Measurements from ENCODE around the gene SLC38A3. TPM values are rescaled to one million over a fixed set of nuclear protein-coding genes. Genes with fewer than 3 reads are reported as not detected.

Gene SLC38A3
- total RNA-seq, 1 donor from 2014 or later: not detected

GRCh38 chr3:50164481-50164880 lies 40.6 kb upstream of the SLC38A3 start:
- Histone ChIP-seq H3K4me3 (no peak overlapping the region), H3K36me3 (peaks cover 3% of the 10 kb centered on the region), H3K4me1 (peaks cover 96% of the 10 kb centered on the region), H3K27ac (peak overlapping the region; percentile 76), H3K9me3 (no peaks in the 10 kb centered on the region), H3K27me3 (ENCODE audit: low read depth) (no peaks in the 10 kb centered on the region)
- no peak for DNase-seq
- intact Hi-C loops (cut with DNase I): no loop called here
- TF ChIP-seq, protein P1, sequence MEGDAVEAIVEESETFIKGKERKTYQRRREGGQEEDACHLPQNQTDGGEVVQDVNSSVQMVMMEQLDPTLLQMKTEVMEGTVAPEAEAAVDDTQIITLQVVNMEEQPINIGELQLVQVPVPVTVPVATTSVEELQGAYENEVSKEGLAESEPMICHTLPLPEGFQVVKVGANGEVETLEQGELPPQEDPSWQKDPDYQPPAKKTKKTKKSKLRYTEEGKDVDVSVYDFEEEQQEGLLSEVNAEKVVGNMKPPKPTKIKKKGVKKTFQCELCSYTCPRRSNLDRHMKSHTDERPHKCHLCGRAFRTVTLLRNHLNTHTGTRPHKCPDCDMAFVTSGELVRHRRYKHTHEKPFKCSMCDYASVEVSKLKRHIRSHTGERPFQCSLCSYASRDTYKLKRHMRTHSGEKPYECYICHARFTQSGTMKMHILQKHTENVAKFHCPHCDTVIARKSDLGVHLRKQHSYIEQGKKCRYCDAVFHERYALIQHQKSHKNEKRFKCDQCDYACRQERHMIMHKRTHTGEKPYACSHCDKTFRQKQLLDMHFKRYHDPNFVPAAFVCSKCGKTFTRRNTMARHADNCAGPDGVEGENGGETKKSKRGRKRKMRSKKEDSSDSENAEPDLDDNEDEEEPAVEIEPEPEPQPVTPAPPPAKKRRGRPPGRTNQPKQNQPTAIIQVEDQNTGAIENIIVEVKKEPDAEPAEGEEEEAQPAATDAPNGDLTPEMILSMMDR (IDR thresholded peaks at IDR 0.05): no peak
- ATAC-seq: no peak

GRCh38 chr3:50164984-50165909 lies 39.8 kb upstream of the SLC38A3 start:
- Histone ChIP-seq H3K27me3 (ENCODE audit: low read depth) (no peaks in the 10 kb centered on the region), H3K4me3 (no peak overlapping the region), H3K9me3 (no peaks in the 10 kb centered on the region), H3K36me3 (no peaks in the 10 kb centered on the region), H3K27ac (peak overlapping the region; percentile 76), H3K4me1 (peaks cover 96% of the 10 kb centered on the region)
- ATAC-seq (peak; percentile 5 to 6), DNase-seq (no peak)
- TF ChIP-seq, protein P1 (IDR thresholded peaks at IDR 0.05): no peak
- intact Hi-C loops (cut with DNase I): no loop called here

DNA sequence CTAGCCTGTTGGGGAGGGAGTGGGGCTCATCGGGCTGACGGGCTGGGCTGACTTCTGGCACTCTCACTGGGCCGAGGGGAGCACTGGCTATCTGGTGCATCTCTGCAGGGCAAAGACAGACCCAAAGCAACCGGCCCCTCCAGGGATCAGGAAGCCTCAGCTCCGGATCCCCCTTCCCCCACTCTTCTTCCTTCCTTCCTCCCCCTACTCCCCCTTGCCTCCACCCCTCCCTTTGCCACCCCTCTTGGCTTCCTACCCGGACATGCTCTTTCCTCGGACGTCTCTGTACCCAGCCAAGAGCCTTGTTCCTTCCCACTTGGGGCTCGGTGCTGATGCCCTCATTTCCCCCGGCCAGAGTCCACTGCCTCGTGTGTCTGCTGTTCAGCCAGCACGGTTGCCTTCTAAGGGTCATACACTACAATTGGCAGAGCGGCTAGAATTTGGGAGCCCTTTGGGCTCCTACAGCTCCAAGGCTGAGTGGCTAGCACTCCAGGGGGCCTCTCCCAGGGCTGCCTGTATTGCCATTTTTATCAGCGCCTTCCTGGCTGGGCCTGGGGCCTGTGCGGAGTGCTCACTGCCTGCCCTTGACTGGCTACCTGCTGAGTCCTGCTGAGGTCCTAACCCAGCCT lies 39.0 kb upstream of the SLC38A3 start:
- peak overlapping the region; percentile 76 for H3K27ac ChIP-seq
- no peak for DNase-seq
- peaks cover 97% of the 10 kb centered on the region for H3K4me1 ChIP-seq
- TF ChIP-seq, protein P1 (IDR thresholded peaks at IDR 0.05): no peak
- no peaks in the 10 kb centered on the region for H3K27me3 ChIP-seq (ENCODE audit: low read depth)
- H3K36me3 ChIP-seq: no peaks in the 10 kb centered on the region
- intact Hi-C loops (cut with DNase I): no loop called here
- H3K4me3 ChIP-seq: no peak overlapping the region
- H3K9me3 ChIP-seq: no peaks in the 10 kb centered on the region
- ATAC-seq: peak; percentile 1 to 31

DNA sequence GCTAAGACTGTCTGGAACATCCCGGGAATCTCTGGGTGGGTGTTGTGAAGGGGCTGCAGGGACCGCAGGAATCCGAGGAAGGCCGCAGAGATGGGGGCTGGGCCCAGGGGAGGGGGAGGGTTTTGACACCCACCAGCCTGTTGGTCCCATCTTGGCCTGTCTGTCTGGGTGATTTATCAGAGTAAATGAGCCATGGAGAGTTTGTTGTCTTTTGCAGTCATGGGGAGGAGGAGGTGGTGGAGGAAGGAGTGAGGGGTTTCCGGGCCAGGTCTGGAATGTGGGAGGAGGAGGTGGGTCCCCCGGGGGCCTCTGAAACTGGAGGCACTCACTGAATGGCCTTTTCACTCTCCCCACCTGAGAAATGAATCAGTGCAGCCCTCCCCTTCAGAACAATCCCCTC lies 38.5 kb upstream of the SLC38A3 start:
- intact Hi-C loops (cut with DNase I): no loop called here
- peaks cover 97% of the 10 kb centered on the region for H3K4me1 ChIP-seq
- DNase-seq: no peak

DNA sequence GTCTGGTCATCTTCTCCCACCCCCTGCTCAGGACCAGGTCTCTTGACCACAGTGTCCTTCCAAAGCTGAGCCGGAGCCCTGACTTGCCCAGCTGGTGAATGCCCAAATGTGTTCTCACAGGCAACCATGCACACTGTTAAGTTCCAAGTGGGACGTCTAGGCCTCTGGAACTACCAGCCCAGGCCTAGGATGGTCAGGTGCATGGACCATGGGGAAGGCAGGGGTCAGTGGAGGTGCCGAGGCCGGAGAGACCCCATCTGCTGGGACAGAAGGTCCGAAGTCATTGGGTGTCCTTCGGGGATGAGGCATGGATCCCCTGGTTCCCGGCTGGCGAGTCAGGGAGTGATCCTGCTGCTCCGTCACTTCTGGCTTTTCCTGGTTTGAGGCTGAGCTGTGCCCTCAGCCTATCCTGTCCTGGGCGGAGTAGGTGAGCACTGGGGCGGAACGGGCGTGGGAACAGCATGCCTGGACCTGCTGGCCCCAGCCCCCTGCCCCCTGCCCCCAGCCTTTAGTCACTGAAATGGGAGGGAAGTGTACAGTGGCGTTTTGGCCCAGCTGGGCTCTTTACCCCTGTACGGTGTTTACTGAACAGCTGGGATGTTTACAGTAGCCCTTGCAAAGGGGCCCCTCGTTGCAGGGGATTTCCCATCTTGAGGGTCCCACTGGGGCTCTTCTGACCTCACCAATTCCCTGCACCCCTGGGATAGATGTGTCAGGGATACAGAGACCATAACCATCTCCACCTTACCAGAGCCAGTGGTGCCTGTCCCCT lies 37.8 kb upstream of the SLC38A3 start:
- H3K4me3 ChIP-seq: no peak overlapping the region
- TF ChIP-seq, protein P1 (IDR thresholded peaks at IDR 0.05): no peak
- peaks cover 95% of the 10 kb centered on the region for H3K4me1 ChIP-seq
- H3K27me3 ChIP-seq (ENCODE audit: low read depth): no peaks in the 10 kb centered on the region
- no peaks in the 10 kb centered on the region for H3K36me3 ChIP-seq
- DNase-seq (no peak), ATAC-seq (no peak)
- no peaks in the 10 kb centered on the region for H3K9me3 ChIP-seq
- intact Hi-C loops (cut with DNase I): no loop called here
- H3K27ac ChIP-seq: peak overlapping the region; percentile 76

More for the DNA sequence above, 38.5 kb upstream of the SLC38A3 start:
- ATAC-seq: no peak
- Histone ChIP-seq H3K9me3 (no peaks in the 10 kb centered on the region), H3K36me3 (no peaks in the 10 kb centered on the region), H3K27ac (peak overlapping the region; percentile 76), H3K27me3 (ENCODE audit: low read depth) (no peaks in the 10 kb centered on the region), H3K4me3 (no peak overlapping the region)
- TF ChIP-seq, protein P1 (IDR thresholded peaks at IDR 0.05): no peak
